ENCODE measurements around the gene GUF1.

DNA sequence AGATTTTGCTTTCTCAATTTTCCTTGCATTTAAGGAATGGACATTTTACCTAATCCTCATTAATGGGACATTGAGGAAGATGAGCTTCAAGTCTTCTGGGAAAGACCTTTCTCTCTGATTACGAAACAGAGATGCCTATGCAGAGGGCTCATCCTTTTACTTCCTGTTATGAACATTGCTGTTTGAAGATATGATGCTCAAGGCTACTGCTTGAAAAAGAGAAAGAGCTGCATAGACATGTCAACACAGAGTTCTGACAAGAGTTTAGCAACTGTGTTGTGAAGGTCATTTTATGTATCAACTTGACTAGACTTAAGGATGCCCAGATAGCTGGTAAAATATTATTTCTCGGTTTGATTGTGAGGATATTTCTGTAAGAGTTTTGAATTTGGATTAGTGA is 62.0 kb downstream of the GUF1 start:
- TF ChIP-seq, protein P1, sequence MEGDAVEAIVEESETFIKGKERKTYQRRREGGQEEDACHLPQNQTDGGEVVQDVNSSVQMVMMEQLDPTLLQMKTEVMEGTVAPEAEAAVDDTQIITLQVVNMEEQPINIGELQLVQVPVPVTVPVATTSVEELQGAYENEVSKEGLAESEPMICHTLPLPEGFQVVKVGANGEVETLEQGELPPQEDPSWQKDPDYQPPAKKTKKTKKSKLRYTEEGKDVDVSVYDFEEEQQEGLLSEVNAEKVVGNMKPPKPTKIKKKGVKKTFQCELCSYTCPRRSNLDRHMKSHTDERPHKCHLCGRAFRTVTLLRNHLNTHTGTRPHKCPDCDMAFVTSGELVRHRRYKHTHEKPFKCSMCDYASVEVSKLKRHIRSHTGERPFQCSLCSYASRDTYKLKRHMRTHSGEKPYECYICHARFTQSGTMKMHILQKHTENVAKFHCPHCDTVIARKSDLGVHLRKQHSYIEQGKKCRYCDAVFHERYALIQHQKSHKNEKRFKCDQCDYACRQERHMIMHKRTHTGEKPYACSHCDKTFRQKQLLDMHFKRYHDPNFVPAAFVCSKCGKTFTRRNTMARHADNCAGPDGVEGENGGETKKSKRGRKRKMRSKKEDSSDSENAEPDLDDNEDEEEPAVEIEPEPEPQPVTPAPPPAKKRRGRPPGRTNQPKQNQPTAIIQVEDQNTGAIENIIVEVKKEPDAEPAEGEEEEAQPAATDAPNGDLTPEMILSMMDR (IDR thresholded peaks at IDR 0.05; ENCODE audit: insufficient read depth, low read length) = no peak
- TF ChIP-seq POLR2AphosphoS5 (IDR thresholded peaks at IDR 0.05; ENCODE audit: low read depth) (no peak), GABPA (IDR thresholded peaks at IDR 0.05; ENCODE audit: low read depth) (no peak)
- TF ChIP-seq, protein P2, sequence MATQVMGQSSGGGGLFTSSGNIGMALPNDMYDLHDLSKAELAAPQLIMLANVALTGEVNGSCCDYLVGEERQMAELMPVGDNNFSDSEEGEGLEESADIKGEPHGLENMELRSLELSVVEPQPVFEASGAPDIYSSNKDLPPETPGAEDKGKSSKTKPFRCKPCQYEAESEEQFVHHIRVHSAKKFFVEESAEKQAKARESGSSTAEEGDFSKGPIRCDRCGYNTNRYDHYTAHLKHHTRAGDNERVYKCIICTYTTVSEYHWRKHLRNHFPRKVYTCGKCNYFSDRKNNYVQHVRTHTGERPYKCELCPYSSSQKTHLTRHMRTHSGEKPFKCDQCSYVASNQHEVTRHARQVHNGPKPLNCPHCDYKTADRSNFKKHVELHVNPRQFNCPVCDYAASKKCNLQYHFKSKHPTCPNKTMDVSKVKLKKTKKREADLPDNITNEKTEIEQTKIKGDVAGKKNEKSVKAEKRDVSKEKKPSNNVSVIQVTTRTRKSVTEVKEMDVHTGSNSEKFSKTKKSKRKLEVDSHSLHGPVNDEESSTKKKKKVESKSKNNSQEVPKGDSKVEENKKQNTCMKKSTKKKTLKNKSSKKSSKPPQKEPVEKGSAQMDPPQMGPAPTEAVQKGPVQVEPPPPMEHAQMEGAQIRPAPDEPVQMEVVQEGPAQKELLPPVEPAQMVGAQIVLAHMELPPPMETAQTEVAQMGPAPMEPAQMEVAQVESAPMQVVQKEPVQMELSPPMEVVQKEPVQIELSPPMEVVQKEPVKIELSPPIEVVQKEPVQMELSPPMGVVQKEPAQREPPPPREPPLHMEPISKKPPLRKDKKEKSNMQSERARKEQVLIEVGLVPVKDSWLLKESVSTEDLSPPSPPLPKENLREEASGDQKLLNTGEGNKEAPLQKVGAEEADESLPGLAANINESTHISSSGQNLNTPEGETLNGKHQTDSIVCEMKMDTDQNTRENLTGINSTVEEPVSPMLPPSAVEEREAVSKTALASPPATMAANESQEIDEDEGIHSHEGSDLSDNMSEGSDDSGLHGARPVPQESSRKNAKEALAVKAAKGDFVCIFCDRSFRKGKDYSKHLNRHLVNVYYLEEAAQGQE (IDR thresholded peaks at IDR 0.05; ENCODE audit: insufficient replicate concordance, low read depth) = no peak
